Endothelial cell of umbilical vein (primary cell): Measurements from ENCODE around the gene PLA2G4F. TPM values are rescaled to one million over a fixed set of nuclear protein-coding genes. Genes with fewer than 3 reads are reported as not detected.
"Not testable (repeated sequence)": the region's sequence is repeated elsewhere in the genome, so short reads cannot be mapped to it uniquely, and the experiment has no call there.

Source experiments
- BruUV-seq: library from RNA; stranded (reverse); fragments of 400-500 nt; replicated peaks from 2 replicates; lab custom pipeline; 2021; lab: Mats Ljungman, UMichigan
- CTCF ChIA-PET: fragments of 300-600, 350-600 bp; sonication (Branson Sonifier 250); formaldehyde crosslinking; loops from one replicate; lab custom pipeline; 2021; ENCODE audit warnings: antibody characterized with exemption, inconsistent platforms; lab: Charles Lee
- POLR2A ChIA-PET: fragments of 300-600, 350-600 bp; sonication (Branson Sonifier 250); formaldehyde crosslinking; loops from one replicate; lab custom pipeline; 2021; ENCODE audit warnings: antibody characterized with exemption, inconsistent platforms; lab: Charles Lee
- DNase-seq: peaks from one replicate; pipeline ENCODE4 v3.0.0-alpha.2; 2011; ENCODE audit warnings: low read depth, low spot score
- FAIRE-seq: peaks from 2 replicates; lab custom pipeline; 2011; peaks lifted over from hg19 to GRCh38; lab: Jason Lieb, UNC
- H2AFZ ChIP-seq: 2 replicates; pipeline ENCODE4 v1.6.0; 2012; ENCODE audit warnings: low read depth, low read length, control low read depth, inconsistent platforms
- H3K27ac ChIP-seq: 2 replicates; pipeline ENCODE4 v1.5.1; 2011; ENCODE audit warnings: low read depth, mild to moderate bottlenecking, control low read depth, low read length, moderate library complexity; ENCODE audit not compliant: insufficient read depth
- H3K27me3 ChIP-seq, 2 experiments: 2 replicates each; pipeline versions ENCODE4 v1.6.0 to v1.6.1; 2011; ENCODE audit warnings: low read length in 2 of 2, mixed read lengths in 1 of 2; ENCODE audit not compliant: control insufficient read depth in 2 of 2, insufficient read depth in 2 of 2
- H3K36me3 ChIP-seq, 2 experiments: 2 replicates in 1 of 2; 3 replicates in 1 of 2; pipeline ENCODE4 v1.5.1; 2011; ENCODE audit warnings: low read length in 2 of 2, mild to moderate bottlenecking in 1 of 2, moderate library complexity in 1 of 2; ENCODE audit not compliant: control insufficient read depth in 2 of 2, insufficient read depth in 2 of 2; ENCODE audit errors: extremely low read depth in 1 of 2
- H3K4me1 ChIP-seq: 3 replicates; pipeline ENCODE4 v1.5.1; 2011; ENCODE audit warnings: mild to moderate bottlenecking, low read length; ENCODE audit not compliant: control insufficient read depth, insufficient read depth; ENCODE audit errors: extremely low read depth
- H3K4me2 ChIP-seq: 2 replicates; pipeline ENCODE4 v1.6.1; 2011; ENCODE audit warnings: low read length, control low read depth, mixed read lengths; ENCODE audit not compliant: insufficient read depth
- H3K4me3 ChIP-seq, 3 experiments: fragments of 200-600 bp in 1 of 3; sonication (generic), shearing (Covaris generic) in 1 of 3; replicated peaks in 1 of 3; 2 replicates each; pipeline ENCODE4 v1.5.1; 2011 to 2016; ENCODE audit warnings: control low read depth in 3 of 3, low read length in 3 of 3, mild to moderate bottlenecking in 2 of 3, inconsistent platforms in 1 of 3, low read depth in 1 of 3, moderate library complexity in 1 of 3; ENCODE audit not compliant: insufficient read depth in 1 of 3
- H3K79me2 ChIP-seq: 2 replicates; pipeline ENCODE4 v1.6.0; 2012; ENCODE audit warnings: low read length, inconsistent platforms; ENCODE audit not compliant: control insufficient read depth, insufficient read depth
- H3K9ac ChIP-seq: replicated peaks from 2 replicates; pipeline ENCODE3; 2011; ENCODE audit warnings: low read length, control low read depth; ENCODE audit not compliant: insufficient read depth; ENCODE audit errors: extremely low read depth
- H3K9me1 ChIP-seq: replicated peaks from 3 replicates; pipeline ENCODE4 v1.6.0; 2011; ENCODE audit warnings: mild to moderate bottlenecking, low read length; ENCODE audit not compliant: control insufficient read depth, insufficient read depth; ENCODE audit errors: extremely low read depth
- H3K9me3 ChIP-seq: replicated peaks from 2 replicates; pipeline ENCODE4 v1.5.1; 2012; ENCODE audit warnings: low read length, inconsistent platforms; ENCODE audit not compliant: control insufficient read depth, insufficient read depth
- H4K20me1 ChIP-seq: replicated peaks from 2 replicates; pipeline ENCODE3; 2011; ENCODE audit warnings: mild to moderate bottlenecking, low read length; ENCODE audit not compliant: control insufficient read depth, insufficient read depth; ENCODE audit errors: extremely low read depth
- CTCF ChIP-seq, 2 donors: IDR thresholded peaks; 1 replicate in 1 of 2; 2 replicates in 1 of 2; pipeline ENCODE4 v1.5.1; 2011; ENCODE audit warnings: low read length in 2 of 2, mild to moderate bottlenecking in 2 of 2, moderate library complexity in 2 of 2, control low read depth in 1 of 2, inconsistent platforms in 1 of 2, low read depth in 1 of 2; ENCODE audit not compliant: insufficient read depth in 1 of 2; ENCODE audit errors: extremely low read depth in 1 of 2
- EZH2 ChIP-seq: IDR thresholded peaks from 2 replicates; pipeline ENCODE4 v1.6.1; 2012; ENCODE audit warnings: borderline replicate concordance, low read depth, mild to moderate bottlenecking, moderate library complexity, low read length, inconsistent platforms; ENCODE audit not compliant: severe bottlenecking
- FOS ChIP-seq: IDR thresholded peaks from 2 replicates; pipeline ENCODE4 v1.6.1; 2011; ENCODE audit warnings: mild to moderate bottlenecking, low read length, moderate library complexity, borderline replicate concordance; ENCODE audit not compliant: insufficient read depth
- GATA2 ChIP-seq: IDR thresholded peaks from 2 replicates; pipeline ENCODE4 v1.7.0; 2011; ENCODE audit warnings: low read depth, mild to moderate bottlenecking, moderate library complexity, mixed read lengths, low read length; ENCODE audit not compliant: insufficient read length, insufficient read depth
- JUN ChIP-seq: IDR thresholded peaks from 2 replicates; pipeline ENCODE4 v1.6.1; 2011; ENCODE audit warnings: borderline replicate concordance, low read depth; ENCODE audit not compliant: insufficient read length, insufficient read depth
- MYC ChIP-seq: IDR thresholded peaks from one replicate; pipeline ENCODE4 v1.6.1; 2011; ENCODE audit warnings: mild to moderate bottlenecking, low read depth, low read length
- POLR2A ChIP-seq: IDR thresholded peaks from 2 replicates; pipeline ENCODE4 v1.6.1; 2012; ENCODE audit warnings: low read depth, mild to moderate bottlenecking, control low read depth, low read length
- POLR2AphosphoS5 ChIP-seq: IDR thresholded peaks from 2 replicates; pipeline ENCODE4 v1.6.1; 2012; ENCODE audit warnings: low read depth, mild to moderate bottlenecking, control low read depth, low read length, moderate library complexity; ENCODE audit not compliant: insufficient read depth
- dilution Hi-C: fragments of 300-500 bp; cut with MboI; formaldehyde crosslinking; loops from one replicate; pipeline ENCODE4 v1.15.0; 2019; ENCODE audit warnings: low sequenced_read_pairs; ENCODE audit not compliant: extremely low pct_ligation_motif_present
- intact Hi-C: fragments of 100-400 bp; cut with micrococcal nuclease; formaldehyde crosslinking; loops from one replicate; pipeline ENCODE4 v1.10.0; 2022
- polyA plus RNA-seq, 4 experiments: library from polyadenylated mRNA; depleted of rRNA in 3 of 4; stranded (reverse) in 3 of 4; unstranded in 1 of 4; fragments of >200 nt; gene quantifications; 2 replicates each; pipeline versions ENCODE4 v1.2.1 to v1.2.3, GENCODE V29; 2011 to 2012; ENCODE audit warnings: missing spikeins in 1 of 4
- total RNA-seq: library from RNA; stranded (reverse); gene quantifications from 2 replicates; pipeline ENCODE4 v1.2.3, GENCODE V29; 2021
- TF ChIP-seq, protein P1 (sequence below): IDR thresholded peaks from 2 replicates; pipeline ENCODE4 v1.6.1; 2011; ENCODE audit not compliant: insufficient read depth, insufficient read length

The PLA2G4F gene
- total and polyA plus RNA-seq, 2 donors (not counting 3 experiments of a cell fraction or from before 2014, with no cell fraction given) = not detected

GRCh38 chr15:42092398-42093318 is 63.8 kb downstream of the PLA2G4F start:
- ChIA-PET POLR2A (no interaction called here), CTCF (interaction anchor here (0.6 to 4.3 kb wide), 4 partner anchors 9 to 578 kb away, joined by 3 to 33 read pairs (median 6); no protein-coding TSS in a partner anchor)
- Histone ChIP-seq H3K9me1 (no peaks in the 10 kb centered on the region), H3K27me3 (peaks cover 2 to 10% of the 10 kb centered on the region in 2 experiments), H3K79me2 (no peaks in the 10 kb centered on the region), H3K36me3 (no peaks in the 10 kb centered on the region), H3K27ac (no peak overlapping the region), H3K4me2 (no peak overlapping the region), H3K9ac (no peak overlapping the region), H3K4me3 (no peak overlapping the region), H4K20me1 (no peaks in the 10 kb centered on the region), H2AFZ (no peak overlapping the region), H3K4me1 (no peaks in the 10 kb centered on the region), H3K9me3 (no peaks in the 10 kb centered on the region)
- intact Hi-C loops (no loop called here), dilution Hi-C loops (no loop called here)
- no TSS peak for BruUV-seq
- DNase-seq = no peak
- no peak for FAIRE-seq
- TF ChIP-seq GATA2 (no peak), POLR2AphosphoS5 (no peak), EZH2 (no peak), FOS (no peak), CTCF (IDR thresholded peaks at IDR 0.05; ENCODE audit: extremely low read depth in 1 of 2, insufficient read depth in 1 of 2, low read depth in 1 of 2, low read length in 2 of 2) (no peak), JUN (no peak), MYC (no peak), POLR2A (no peak)
- TF ChIP-seq, protein P1, sequence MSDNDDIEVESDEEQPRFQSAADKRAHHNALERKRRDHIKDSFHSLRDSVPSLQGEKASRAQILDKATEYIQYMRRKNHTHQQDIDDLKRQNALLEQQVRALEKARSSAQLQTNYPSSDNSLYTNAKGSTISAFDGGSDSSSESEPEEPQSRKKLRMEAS = no peak

DNA sequence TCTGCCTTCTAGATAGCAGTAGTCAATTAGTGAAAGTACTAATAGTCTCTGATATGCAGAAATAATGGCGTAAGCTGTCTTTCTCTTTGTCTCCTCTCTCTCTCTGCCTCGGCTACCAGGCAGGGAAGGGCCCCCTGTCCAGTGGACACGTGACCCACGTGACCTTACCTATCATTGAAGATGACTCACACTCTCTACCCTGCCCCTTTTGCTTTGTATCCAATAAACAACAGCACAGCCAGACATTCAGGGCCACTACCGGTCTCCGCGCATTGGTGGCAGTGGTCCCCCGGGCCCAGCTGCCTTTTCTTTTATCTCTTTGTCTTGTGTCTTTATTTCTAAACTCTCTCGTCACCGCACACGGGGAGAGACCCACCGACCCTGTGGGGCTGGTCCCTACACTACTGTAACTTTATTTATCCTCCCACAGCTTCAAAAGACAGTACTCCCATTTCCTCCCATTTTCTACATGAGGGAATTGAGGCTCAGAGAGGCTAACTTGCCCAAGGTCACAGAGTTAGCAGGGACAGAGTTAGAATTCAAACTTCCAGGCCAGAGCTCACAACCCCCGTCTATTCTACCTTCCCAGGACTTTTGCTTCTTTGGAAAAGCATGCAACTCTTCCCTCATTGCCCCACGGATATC is 64.6 kb downstream of the PLA2G4F start:
- H3K36me3 ChIP-seq, FAIRE-seq, H3K9me1 ChIP-seq, H3K27ac ChIP-seq, BruUV-seq, POLR2A ChIA-PET, H3K9me3 ChIP-seq, intact Hi-C loops, dilution Hi-C loops, H2AFZ ChIP-seq, H3K4me3 ChIP-seq, H4K20me1 ChIP-seq, H3K9ac ChIP-seq, H3K4me2 ChIP-seq, DNase-seq, H3K4me1 ChIP-seq, H3K79me2 ChIP-seq: not testable (repeated sequence)
- CTCF ChIA-PET = interaction anchor here (0.6 to 4.3 kb wide), 3 partner anchors 8 to 579 kb away, joined by 3 to 33 read pairs (median 9); no protein-coding TSS in a partner anchor
- peaks cover 2 to 10% of the 10 kb centered on the region in 2 experiments for H3K27me3 ChIP-seq
